Heart left ventricle (tissue), 13 donors: Measurements from ENCODE around the gene CHST5.

Source experiments
- CTCF ChIP-seq, 12 donors: fragments of 200-600 bp; sonication (generic) in 4 of 12; IDR thresholded peaks; one replicate each; pipeline versions ENCODE4 v1.5.0 to v1.8.0; 2018 to 2022; ENCODE audit warnings: antibody characterized with exemption in 12 of 12, mild to moderate bottlenecking in 5 of 12
- POLR2A ChIP-seq, 2 donors: fragments of 450-650 bp; IDR thresholded peaks; one replicate each; pipeline ENCODE4 v1.6.1; 2017; ENCODE audit warnings: antibody characterized with exemption in 2 of 2, mild to moderate bottlenecking in 2 of 2, moderate library complexity in 2 of 2
- donor health status: ischemic (EF 13 %, LVEDD 7.1; RV severe dilation, severe dysfunction).
- donor health status: DM: no; HTN: yes; CAD: no.
- donor health status: DM: no; HTN: no; CAD: no.
- donor health status: ischemic (EF 25% LVEDD 6.9; RV normal size, moderate dysfunction).
- donor health status: ischemic (EF 25% LVEDD 5.7; RV mildly dilated, moderate dysfunction).
- donor health status: ischemic (EF 35%, LVEDD 5.7; RV mildly dilated, moderate dysfunction).
- donor health status: nonischemic (EF 11% LVEDD 7.7; RV severe dilation, severe dysfunction).
- donor health status: DM: yes; HTN: yes; CAD: no.
- donor health status: PGD.
- donor health status: ischemic (EF 29% LVEDD 5.4; RV normal size, mild dysfunction).
- donor health status: nonischemic (EF 23%, LVEDD 6.1; RV moderate dilation, normal function).

- no peak for TF ChIP-seq CTCF (IDR thresholded peaks at IDR 0.05)
- no peak for TF ChIP-seq POLR2A (IDR thresholded peaks at IDR 0.05)
These were observed 53.3 kb downstream of the CHST5 start for GRCh38 chr16:75482434-75483205.
